MM.1S (cell line): ENCODE data around the gene MRPS23.

Experiments used
- EZH2 ChIP-seq: fragments of 300-600 bp; sonication (generic); optimal IDR thresholded peaks from 2 replicates; pipeline ENCODE3; 2017; ENCODE audit warnings: low read depth, mild to moderate bottlenecking, antibody characterized with exemption, low read length, mixed read lengths
- TF ChIP-seq, protein P1 (sequence below): fragments of 300-600 bp; sonication (generic); IDR thresholded peaks from 2 replicates; pipeline ENCODE4 v1.5.1; 2016; ENCODE audit warnings: antibody characterized with exemption, low read length, mixed read lengths

DNA sequence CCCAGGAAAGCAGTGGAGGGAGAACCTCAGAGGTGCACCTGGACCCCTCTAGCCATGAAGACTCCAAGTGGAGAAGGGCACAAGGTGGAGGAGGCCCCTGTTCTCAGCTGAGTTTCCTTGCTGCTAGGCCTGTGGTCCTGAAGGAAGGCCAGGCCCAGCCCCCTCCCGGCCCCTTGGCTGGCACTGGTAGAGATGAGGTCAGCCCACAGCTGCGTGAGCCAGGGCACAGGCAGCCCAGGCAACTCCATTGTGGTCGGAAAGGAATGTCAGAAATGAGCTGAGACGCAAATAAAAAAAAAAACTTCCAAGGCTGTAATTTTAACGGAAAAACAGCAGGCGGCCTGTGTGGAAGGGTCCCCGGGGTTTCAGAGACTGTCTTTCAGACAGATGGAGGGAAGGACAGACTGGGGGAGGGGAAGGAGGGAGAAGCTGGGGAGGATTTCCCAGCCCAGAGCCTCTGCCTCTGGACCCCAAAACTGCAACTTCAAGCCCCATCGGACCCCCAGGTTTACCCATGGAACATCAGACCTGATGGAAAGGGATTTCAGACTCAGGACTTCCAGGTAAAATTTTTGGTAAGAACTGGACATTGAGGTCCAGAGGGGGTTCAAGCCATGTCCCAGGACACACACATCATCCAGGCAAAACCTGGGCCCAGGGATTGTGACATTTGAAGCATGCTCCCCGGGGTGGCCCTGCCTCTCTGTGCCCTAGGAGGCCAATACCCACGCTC is 25.6 kb upstream of the MRPS23 start:
- TF ChIP-seq, protein P1, sequence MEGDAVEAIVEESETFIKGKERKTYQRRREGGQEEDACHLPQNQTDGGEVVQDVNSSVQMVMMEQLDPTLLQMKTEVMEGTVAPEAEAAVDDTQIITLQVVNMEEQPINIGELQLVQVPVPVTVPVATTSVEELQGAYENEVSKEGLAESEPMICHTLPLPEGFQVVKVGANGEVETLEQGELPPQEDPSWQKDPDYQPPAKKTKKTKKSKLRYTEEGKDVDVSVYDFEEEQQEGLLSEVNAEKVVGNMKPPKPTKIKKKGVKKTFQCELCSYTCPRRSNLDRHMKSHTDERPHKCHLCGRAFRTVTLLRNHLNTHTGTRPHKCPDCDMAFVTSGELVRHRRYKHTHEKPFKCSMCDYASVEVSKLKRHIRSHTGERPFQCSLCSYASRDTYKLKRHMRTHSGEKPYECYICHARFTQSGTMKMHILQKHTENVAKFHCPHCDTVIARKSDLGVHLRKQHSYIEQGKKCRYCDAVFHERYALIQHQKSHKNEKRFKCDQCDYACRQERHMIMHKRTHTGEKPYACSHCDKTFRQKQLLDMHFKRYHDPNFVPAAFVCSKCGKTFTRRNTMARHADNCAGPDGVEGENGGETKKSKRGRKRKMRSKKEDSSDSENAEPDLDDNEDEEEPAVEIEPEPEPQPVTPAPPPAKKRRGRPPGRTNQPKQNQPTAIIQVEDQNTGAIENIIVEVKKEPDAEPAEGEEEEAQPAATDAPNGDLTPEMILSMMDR: peak; percentile 45
- no peak for TF ChIP-seq EZH2
